Stimulated activated CD8-positive, alpha-beta memory T cell treated with anti-CD3 and anti-CD28 coated beads, Interleukin-15, amount 100 ng/mL, for 48 hours (primary cell): Measurements from ENCODE around the gene LLGL1.
"Not testable (repeated sequence)": the region's sequence is repeated elsewhere in the genome, so short reads cannot be mapped to it uniquely, and the experiment has no call there.

Experiments
- DNase-seq, 2 donors: peaks; one replicate each; pipeline ENCODE4 v3.0.0-alpha.2; 2020; ENCODE audit warnings: low read depth in 2 of 2

LLGL1 gene

DNA sequence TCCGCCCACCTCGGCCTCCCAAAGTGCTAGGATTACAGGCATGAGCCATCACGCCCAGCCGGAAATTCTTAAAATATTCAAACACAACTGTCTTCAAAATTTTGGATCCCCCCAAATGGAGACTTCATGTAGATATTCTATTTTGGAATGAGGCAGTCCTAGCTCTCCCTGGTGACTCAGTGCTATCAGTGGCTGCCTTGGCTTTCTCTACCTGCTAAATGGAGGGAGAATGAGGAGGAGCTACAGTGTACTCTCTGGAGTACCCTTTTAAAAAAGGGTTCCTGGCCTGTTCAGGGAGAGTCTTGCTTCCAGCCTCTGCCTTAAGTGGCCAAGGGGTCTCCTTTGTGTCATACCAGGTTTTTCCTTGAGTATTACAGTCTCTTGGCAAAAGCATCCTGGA lies 31.0 kb upstream of the LLGL1 start:
- no peak for DNase-seq

DNA sequence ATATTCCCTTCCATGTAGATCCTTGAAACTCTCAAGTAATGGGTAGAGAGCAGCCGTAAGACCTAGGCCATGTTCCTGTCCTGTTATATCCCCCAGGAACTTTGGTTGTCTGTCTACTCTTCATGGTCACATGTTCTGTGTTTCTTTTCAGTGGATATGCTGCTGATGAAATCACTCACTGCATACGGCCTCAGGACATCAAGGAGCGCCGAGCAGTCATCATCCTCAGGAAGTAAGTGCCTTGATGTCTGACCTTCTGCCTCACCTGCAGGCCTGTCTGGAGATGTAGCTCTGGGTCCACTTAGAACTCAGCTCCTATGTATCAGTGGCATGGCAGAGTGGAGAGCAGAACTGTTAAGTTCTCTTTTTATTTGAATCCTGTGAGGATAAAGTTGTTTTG lies 30.6 kb upstream of the LLGL1 start:
- DNase-seq: no peak

DNA sequence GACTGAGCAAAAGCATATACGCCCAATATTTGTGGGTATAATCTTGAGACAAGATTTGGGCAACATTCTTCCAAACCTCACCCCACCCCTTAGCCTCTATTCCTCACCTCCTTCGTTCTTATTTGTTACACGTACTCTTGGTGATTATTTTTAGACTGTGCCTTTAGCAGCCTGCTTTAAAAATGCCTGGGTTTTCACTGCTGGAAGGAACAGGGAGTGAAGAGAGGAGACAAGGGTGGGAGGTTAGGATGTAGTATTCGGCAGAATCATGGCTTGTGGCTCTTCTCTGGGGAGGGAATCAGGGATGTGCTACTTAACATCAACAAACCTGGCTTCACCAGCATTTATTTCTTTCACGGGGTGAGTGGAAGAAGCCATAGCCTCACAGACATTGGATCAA lies 30.2 kb upstream of the LLGL1 start:
- no peak for DNase-seq

DNA sequence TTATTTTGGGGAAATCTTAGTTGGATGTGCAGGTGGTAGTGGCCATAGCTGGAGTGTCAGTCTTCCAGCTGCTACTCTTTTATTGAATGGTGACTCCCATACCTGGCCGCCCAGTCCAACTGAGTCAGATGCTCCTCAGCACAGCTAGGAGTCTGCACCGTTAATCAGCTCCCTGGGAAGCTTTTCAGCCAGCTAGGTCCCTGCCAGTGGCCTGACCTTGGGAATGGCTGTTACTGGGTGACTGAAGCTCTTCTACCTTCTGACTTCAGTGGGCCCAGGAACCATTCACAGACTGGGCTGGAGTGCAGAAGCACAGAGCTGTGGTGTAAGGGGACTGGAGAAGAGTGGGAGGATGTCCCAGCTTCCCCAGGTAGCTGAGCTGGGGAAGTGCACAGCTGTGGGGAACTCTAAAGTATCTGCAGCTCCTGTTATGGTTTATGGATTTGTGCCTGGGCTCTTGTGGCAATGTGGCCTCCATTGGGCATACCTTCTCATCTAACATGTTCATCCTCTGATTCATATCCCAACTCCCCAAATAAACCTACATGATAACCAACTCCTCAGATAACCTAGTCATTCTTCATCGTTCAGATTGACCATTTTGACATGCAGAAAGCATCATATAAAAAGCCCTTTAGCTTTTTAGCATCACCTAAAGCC lies 27.8 kb upstream of the LLGL1 start:
- no peak for DNase-seq

DNA sequence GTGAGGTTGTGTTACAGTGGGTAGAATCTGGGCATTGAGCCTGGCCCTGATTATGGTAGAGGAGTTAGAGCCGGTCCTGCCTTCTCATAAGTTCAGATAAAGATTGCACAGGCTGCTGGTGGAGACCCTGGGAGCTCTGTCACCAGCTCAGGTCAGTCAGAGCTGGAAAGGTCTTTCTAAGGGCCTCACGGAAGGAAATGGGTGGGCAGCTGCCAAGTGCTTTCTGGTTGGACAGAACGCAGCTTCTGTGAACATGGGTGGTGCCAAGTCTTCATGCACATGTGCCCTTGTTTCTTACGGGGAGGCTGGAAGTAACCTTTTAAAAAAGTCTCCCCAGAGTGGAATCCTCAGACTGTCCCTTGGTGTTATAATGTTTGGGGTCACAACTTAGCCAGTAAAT lies 26.9 kb upstream of the LLGL1 start:
- DNase-seq: no peak

DNA sequence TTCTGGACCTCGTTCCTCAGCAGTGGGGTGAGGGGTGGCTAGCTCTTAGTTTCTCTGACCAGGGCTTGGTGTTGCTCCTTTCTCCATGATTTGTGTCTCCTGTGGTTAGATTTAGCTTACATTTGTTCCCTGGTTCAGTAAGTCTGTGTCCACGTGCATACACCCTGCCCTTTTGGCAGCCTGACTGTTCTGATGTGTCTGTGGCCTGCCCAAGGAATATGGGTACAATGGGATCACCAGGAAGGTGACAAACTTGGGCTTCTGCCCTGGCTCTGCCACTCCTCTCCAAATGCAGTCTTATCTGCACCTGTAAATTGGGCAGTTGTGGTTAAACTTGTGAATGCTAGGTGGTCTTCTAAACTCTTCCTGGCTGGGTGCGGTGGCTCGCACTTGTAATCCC lies 24.3 kb upstream of the LLGL1 start:
- DNase-seq: no peak

DNA sequence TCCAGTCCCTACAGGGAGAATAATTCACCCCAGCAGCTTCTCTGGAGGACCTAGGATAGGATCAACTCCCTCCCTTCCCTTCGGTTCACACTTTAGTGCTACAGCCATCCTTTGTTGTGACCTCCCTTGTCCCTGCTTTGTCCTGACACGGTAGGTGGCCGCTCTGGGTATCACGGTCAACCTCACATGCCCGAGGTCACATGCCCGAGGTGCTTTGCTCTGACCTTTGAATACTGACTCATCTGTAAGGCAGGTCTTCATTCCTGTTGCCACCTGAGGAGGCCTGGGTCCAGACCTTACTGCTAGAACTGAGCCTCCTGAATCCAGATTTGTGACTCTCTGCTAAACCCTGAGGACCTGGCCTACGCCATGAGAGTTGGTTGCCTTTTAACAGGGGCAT lies 22.1 kb upstream of the LLGL1 start:
- DNase-seq: no peak

DNA sequence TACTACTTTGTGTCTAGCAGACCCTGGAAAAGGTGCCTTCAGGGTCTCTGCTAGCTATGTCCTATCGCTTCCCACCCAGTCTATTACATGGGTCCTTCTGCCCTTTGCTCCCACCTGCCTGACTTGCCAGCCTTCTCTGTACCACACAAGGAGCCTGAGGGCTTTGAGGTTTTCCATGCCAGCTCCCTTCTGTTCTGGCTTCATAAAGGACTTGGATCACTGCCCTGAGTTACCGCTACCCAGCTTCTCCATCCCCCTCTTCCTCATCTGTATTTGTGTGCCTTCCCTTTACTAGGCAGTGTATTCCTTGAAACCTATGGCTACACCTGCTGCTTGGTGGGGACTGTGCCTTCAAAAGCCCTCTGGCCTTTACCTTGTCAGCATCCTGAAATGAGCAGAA lies 19.6 kb upstream of the LLGL1 start:
- DNase-seq: no peak

DNA sequence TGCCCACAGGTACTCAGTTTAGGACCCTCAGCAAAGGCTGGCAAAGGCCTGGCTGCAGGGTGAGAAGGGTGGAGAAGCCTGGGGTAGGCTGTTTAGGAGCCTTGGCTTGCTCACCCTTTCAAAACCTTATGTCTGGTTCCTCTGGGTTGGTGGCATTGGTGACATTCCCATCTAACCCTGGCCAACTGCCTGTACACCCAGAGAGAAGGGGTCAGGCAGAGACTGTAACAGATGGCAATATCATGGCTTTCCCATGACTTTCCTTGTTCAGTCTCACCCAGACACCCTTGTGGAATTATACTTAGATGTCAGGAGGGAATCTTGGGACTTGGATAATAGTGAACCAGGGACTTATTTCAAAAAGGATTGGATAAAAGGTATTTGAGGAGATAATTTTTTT lies 18.5 kb upstream of the LLGL1 start:
- no peak for DNase-seq

DNA sequence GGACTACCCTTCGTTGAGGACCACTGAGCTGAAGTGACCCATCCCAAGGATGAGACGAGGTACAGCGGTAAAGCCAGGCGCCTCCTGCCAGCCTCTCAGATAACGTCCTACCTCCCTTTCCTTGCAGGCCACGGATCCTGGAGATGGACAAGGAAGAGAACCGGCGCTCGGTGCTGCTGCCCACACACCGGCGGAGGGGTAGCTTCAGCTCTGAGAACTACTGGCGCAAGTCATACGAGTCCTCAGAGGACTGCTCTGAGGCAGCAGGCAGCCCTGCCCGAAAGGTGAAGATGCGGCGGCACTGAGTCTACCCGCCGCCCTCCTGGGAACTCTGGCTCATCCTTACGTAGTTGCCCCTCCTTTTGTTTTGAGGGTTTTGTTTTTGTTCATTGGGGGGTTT lies 17.3 kb upstream of the LLGL1 start:
- DNase-seq: no peak

DNA sequence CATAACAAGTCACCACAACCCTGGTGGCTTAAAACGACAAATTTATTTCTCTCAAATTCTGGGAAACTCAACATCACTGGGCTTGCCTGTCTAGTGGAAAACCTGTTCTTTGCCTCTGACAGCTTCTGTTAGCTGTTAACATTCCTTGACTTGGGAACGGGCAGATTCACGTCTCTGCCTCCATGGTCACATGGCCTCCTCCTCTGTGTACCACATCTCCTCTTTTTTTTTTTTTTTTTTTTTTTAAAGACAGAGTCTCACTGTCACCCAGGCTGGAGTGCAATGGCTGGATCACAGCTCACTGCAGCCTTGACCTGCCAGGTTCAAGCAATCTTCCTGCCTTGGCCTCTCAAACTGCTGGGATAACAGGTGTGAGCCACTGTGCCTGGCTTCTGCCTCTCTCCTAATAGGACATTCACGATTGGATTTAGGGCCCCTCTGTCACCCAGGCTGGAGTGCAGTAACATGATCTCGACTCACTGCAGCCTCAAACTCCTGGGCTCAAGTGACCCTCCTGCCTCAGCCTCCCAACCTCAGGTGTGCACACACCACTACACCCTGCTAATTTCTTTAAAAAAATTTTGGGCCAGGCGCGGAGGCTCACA lies 11.7 kb upstream of the LLGL1 start:
- DNase-seq: no peak

DNA sequence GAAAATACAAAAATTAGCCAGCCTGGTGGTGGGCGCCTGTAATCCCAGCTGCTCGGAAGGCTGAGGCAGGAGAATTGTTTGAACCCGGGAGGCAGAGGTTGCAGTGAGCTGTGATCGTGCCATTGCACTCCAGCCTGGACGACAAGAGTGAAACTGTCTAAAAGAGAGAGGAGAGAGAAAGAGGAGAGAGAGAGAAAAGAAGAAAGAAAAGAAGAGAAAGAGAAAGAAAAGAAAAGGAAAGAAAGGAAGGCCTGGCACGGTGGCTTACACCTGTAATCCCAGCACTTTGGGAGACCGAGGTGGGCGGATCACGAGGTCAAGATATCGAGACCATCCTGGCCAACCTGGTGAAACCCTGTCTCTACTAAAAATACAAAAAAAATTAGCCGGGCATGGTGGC lies 8.5 kb upstream of the LLGL1 start:
- DNase-seq: not testable (repeated sequence)

DNA sequence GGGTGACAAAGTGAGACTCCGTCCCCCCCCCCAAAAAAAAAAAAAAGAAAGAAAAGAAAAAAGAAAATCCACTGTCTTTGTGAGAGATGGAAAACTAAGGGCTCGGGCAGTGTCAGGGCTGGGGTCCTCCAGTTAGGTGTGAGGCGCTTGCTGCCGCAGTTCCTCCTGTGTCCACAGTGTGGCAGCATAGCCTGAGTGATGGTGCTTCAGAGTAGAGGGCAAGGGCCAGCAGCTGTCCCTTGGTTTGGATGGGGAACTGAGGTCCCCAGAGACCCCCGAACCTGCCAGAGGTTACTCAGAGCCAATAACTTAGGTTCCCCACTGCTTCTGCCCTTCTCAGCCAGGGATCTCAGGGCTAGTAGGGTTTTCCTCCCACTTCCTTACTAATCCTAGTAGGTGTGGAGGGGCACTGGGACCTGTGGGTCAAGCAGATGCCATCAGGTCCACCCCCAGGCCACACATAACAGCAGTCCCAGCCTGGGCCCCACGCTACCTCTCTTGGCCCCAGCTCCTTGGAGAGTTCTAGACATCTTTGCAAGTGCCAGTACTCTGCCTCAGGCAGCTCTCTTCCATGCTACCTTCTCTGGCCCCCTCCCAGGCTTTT lies 7.9 kb upstream of the LLGL1 start:
- peak; percentile 47 to 54 for DNase-seq

DNA sequence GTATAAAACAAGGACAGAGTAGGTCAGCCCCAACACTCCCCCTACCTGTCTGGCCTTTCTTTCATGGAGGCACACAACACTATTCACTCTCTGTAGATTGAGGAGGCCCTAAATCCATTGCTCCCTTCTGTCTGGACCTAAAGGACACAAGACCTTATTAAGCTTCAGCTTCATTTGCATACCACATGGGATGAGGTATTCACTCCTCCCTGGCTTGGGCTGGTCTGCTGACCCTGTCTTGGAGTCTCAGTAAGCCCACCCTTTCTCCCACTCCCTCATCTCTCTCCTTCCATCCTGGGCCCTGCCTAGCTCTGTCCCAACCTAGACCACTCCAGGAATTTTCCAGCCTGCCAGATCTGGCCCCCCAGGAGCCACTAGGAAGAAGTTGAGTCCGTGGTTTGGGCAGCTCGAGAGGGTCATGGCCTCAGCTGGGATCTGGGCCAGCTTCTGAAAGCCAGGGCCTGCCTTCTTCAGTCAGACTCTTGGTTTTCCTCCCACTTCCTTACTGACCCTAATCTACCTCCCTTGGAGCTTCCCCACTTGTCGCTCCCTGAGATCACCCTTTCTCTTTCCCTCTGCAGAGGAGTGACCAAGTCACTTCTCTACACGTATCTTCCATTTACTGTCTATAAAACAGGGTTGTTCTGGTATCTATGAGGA lies 6.5 kb upstream of the LLGL1 start:
- no peak for DNase-seq

DNA sequence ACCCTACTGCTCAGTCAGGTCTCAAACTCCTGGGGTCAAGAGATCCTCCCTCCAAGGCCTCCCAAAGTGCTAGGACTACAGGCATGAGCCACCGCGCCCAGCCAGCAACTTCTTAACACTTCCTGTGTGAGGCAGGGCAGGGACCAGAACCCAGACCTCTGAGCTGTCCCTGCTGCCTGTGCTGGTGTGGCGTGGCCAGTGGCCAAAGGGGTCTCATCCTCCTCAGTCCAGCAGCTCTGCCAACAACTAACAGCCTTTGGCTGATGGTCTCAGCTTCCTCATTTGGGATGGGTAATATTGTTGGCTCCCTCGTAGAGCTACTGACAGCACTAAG lies 1.4 kb upstream of the LLGL1 start:
- no peak for DNase-seq

DNA sequence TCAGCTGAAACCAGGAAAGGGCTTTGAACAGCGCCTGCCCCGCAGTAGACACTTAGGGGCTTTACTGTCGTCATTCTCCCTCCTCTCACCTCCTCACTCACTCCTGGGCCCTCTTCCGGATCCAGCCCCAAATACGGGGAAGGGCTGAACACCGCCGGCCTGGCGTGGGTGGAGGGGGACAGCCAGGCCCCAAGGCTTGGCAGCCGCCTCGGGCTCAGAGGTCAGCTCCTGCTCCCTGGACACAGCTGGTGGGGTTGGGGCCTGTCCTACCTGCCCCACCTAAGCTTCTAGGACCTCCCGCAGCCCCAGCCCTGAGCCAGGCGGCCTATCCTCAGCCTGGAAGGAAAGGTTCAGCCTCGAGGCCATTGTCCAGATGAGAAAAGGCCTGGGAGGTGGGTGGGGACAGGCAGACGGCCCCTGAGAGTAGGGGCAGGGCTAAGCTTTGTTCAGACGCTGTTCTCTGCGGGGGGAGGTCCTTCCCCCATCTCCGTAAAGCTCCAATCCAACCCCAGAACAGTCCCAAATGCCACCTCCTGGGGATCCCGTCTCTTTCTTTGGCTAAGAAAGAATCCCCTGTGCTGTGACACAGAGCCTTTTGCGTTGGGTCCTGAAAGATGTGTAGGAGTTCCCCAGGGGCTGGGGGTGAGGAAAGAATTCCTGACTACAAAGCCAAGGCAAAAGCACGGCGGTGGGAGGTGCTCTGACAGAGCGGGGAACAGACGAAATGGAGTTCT lies 881 bp upstream of the LLGL1 start:
- DNase-seq: no peak

DNA sequence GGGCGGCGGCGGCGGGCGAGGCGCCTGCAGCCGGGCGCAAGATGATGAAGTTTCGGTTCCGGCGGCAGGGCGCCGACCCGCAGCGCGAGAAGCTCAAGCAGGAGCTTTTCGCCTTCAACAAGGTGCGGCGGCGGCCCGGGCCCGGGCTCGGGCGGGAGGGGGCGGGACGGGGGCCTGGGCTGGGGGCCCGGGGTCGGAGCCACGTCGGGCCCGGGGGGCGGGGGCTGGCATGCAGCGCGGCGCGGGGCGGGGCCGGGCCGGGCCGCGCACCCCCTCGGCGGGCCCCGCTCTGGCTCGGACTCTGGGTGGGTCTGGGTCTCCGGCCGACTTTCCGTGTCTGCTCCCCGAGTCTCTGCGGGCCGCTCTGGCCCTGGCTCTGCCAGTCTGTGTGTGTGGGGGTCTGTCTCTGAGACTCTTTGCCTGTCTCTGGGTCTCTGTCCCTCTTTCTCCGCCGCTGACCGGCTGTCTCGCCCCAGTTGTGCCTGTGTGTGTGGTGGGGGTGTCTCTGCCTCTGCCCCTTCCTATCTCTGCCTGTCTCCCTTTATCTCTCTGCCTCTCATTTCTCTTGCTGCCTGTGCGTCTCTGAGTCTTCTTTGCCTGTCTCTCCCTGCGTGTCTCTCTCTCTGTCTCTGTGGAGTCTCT lies 328 bp downstream of the LLGL1 start:
- no peak for DNase-seq

DNA sequence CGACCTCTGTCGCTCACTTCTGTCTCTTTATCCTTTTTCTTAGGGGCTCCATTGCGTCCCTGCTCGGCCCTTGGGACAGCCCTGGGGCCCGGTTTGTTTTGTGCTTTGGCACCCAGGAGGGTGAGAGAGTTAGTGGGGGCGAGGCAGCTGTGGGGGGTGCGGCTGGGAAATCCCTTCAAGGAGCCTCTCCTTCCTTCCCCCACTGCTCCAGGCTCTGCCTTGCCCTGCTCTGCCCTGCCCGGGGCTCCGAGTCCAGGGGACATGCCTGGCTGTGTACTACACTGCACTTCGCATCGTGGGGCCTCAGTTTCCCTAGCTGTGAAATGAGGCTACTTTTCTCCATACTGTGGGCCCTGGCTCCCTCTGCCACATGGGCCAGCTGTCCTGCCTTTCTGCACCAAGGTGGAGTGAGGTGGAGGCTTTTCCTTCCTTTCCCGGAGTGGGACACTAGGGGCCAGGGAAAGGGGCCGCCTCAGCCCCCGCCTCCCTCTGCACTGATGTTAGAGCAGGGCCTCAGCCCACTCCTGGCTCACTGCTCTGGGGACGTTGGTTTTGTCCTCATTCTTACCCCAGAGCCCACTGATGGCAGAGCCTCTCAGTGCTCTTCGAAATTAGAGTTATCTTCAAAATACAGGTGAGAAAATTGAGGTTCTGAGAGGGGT lies 980 bp downstream of the LLGL1 start:
- no peak for DNase-seq

DNA sequence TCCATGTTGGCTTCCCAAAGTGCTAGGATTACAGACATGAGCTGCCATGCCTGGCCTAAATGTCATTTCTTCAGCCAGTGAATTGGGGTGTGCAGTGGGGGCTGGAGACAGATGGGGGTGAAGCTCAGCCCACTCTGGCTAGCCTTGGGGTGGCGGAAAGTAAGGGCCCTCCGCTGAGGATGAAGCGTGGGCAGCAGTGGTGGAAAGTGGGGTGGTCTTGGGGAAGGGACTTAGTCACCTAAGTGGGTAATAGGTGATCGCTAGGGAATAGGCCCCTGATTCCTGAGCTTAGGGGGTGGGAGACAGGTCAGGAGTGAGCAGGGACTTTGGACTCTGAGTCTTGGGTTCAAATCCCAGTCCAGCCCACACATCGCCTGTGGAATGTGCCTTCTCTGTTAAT lies 2.2 kb downstream of the LLGL1 start:
- no peak for DNase-seq

DNA sequence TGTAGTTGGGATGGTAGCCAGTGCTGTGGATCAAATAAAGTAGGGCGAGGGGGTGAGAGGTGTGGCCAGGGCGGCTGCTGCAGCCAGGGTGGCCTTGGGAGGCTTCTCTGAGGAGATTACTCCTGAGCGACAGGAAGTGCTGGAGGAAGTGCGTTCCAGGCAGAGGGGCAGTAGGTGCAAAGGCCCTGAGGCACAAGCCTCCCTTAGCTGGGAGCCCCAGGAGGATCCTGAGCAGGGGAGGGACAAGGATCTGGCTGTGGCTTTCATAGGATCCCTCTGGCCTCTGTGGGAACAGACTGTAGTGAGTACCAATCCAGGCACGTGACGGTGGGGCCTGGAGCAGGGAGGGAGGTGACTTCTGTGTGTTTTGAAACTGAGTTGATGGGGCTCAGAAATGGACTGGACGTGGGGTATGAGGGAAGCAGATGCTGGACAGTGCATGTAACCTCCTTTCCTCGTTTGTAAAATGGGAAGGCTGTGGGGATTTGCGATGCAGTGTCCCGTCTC lies 2.8 kb downstream of the LLGL1 start:
- DNase-seq: no peak

DNA sequence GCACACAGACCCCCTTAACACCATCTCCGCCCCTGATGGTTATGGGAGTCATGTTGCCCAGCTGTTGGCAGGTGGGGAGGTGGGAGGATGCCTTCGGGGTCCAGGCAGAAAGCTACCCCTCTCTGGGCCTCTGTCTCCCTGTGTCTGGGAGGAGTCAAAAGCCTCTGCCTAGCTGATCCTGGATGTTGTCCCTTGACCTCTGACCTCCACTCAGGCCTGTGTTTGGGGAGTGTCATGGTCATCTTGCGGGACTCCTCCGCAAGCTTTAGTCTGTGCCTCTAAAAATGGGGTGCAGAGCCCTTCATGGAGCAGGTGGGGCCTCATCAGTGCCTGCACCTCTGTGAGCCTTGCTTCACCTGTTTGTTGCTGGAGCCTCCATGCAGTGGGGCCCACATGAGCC lies 3.8 kb downstream of the LLGL1 start:
- no peak for DNase-seq
